Transverse colon (tissue), 4 donors: ENCODE data around the gene FAM180A. TPM values are rescaled to one million over a fixed set of nuclear protein-coding genes. Genes with fewer than 3 reads are reported as not detected.

ENCODE experiments used
- DNase-seq: peaks from one replicate; pipeline ENCODE4 v3.0.0-alpha.2; 2019
- H3K27ac ChIP-seq, 4 donors: fragments of 200-600 bp; sonication (generic); 2 replicates each; pipeline ENCODE4 v1.5.1; 2016 to 2018; ENCODE audit warnings: inconsistent platforms in 4 of 4
- H3K27me3 ChIP-seq: fragments of 200-600 bp; sonication (generic); 2 replicates; pipeline ENCODE4 v1.5.1; 2017; ENCODE audit warnings: inconsistent platforms
- H3K36me3 ChIP-seq, 4 donors: fragments of 200-600 bp; sonication (generic); 2 replicates each; pipeline ENCODE4 v1.5.1; 2017 to 2019; ENCODE audit warnings: inconsistent platforms in 4 of 4
- H3K4me1 ChIP-seq, 4 donors: fragments of 200-600 bp; sonication (generic); 2 replicates each; pipeline ENCODE4 v1.5.1; 2017 to 2020; ENCODE audit warnings: inconsistent platforms in 4 of 4
- H3K4me3 ChIP-seq, 4 donors: fragments of 200-600 bp; sonication (generic); 1 replicate in 1 of 4; 2 replicates in 3 of 4; pipeline versions ENCODE4 v1.5.1 to v1.6.1; 2017 to 2019; ENCODE audit warnings: inconsistent platforms in 4 of 4
- H3K9me3 ChIP-seq, 2 donors: fragments of 200-600 bp; sonication (generic); 2 replicates each; pipeline ENCODE4 v1.5.1; 2017 to 2019; ENCODE audit warnings: inconsistent platforms in 2 of 2
- EP300 ChIP-seq: sonication (generic); formaldehyde crosslinking; IDR thresholded peaks from one replicate; pipeline ENCODE4 v1.6.1; 2017; ENCODE audit warnings: antibody characterized with exemption, low read depth
- POLR2A ChIP-seq: fragments of 450-650 bp; IDR thresholded peaks from one replicate; pipeline ENCODE4 v1.6.1; 2016; ENCODE audit warnings: antibody characterized with exemption, mild to moderate bottlenecking, moderate library complexity
- POLR2AphosphoS5 ChIP-seq, 3 donors: sonication (generic); formaldehyde crosslinking; IDR thresholded peaks; one replicate each; pipeline ENCODE4 v1.6.1; 2016; ENCODE audit warnings: antibody characterized with exemption in 3 of 3
- WGBS, 2 donors: methylation state at CpG; one replicate each; pipeline ENCODE4 v1.1.5; 2018; ENCODE audit warnings: low coverage in 1 of 2; 5-methylcytosine and 5-hydroxymethylcytosine counted together
- in situ Hi-C, 4 donors: fragments of 200-750 bp; cut with MboI; loops; one replicate each; pipeline versions ENCODE4 v1.15.0 to v1.15.1; 2017; ENCODE audit warnings: low sequenced_read_pairs in 3 of 4, low pct_ligation_motif_present in 1 of 4, low pct_unique_long_range_greater_than_20kb in 1 of 4
- intact Hi-C: fragments of 100-400 bp; cut with DNase I; formaldehyde crosslinking; loops from one replicate; pipeline ENCODE4 v1.15.1; 2023; ENCODE audit warnings: low total_unique reads
- total RNA-seq, 4 donors: library from RNA; depleted of rRNA; stranded (reverse); fragments of >200 nt; gene quantifications; one replicate each; pipeline ENCODE4 v1.1.0, GENCODE V29; 2016
- TF ChIP-seq, protein P1 (sequence below), 5 experiments: fragments of 200-600 bp in 3 of 5; fragments of 450-650 bp in 2 of 5; sonication (generic) in 3 of 5; IDR thresholded peaks; 1 replicate in 2 of 5; 2 replicates in 3 of 5; pipeline ENCODE4 v1.5.1; 2016 to 2017; ENCODE audit warnings: antibody characterized with exemption in 5 of 5, inconsistent platforms in 3 of 5, mild to moderate bottlenecking in 2 of 5, moderate library complexity in 1 of 5

The FAM180A gene
- total RNA-seq, 4 donors from 2014 or later, result 1.2 to 3.8 TPM; not detected in 2

DNA sequence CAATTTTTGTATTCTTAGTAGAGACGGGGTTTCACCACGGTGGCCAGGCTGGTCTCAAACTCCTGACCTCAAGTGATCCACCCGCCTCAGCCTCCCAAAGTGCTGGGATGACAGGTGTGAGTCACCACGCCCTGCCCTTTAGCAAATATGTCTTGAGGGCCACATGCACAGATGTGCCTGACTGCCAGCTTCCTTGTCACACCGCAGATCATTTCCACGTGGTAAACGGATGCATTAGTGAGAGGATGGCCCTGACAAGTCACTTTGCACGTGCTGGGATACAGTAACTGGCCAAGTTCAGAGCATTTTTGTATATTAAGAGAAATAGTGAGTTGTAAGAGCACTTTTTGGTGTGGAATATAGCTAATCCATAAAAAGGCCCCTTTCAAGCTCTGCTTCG is 44.3 kb upstream of the FAM180A start:
- H3K4me3 ChIP-seq, result no peak overlapping the region
- in situ Hi-C loops, result no loop called here
- no peaks in the 10 kb centered on the region for H3K9me3 ChIP-seq
- no peak for DNase-seq
- TF ChIP-seq POLR2AphosphoS5 (IDR thresholded peaks at IDR 0.05), result no peak
- TF ChIP-seq EP300, result no peak
- no peak for TF ChIP-seq POLR2A
- TF ChIP-seq, protein P1, sequence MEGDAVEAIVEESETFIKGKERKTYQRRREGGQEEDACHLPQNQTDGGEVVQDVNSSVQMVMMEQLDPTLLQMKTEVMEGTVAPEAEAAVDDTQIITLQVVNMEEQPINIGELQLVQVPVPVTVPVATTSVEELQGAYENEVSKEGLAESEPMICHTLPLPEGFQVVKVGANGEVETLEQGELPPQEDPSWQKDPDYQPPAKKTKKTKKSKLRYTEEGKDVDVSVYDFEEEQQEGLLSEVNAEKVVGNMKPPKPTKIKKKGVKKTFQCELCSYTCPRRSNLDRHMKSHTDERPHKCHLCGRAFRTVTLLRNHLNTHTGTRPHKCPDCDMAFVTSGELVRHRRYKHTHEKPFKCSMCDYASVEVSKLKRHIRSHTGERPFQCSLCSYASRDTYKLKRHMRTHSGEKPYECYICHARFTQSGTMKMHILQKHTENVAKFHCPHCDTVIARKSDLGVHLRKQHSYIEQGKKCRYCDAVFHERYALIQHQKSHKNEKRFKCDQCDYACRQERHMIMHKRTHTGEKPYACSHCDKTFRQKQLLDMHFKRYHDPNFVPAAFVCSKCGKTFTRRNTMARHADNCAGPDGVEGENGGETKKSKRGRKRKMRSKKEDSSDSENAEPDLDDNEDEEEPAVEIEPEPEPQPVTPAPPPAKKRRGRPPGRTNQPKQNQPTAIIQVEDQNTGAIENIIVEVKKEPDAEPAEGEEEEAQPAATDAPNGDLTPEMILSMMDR (IDR thresholded peaks at IDR 0.05), result no peak
- intact Hi-C loops, result no loop called here
- H3K27me3 ChIP-seq, result no peaks in the 10 kb centered on the region
- H3K36me3 ChIP-seq, result no peaks in the 10 kb centered on the region
- peaks cover 0 to 7% (median 0%) of the 10 kb centered on the region in 4 donors for H3K4me1 ChIP-seq
- 50 to 75% methylated on average over 1 to 9 of the region's 9 CpGs for WGBS, 2 donors
- no peak overlapping the region for H3K27ac ChIP-seq

DNA sequence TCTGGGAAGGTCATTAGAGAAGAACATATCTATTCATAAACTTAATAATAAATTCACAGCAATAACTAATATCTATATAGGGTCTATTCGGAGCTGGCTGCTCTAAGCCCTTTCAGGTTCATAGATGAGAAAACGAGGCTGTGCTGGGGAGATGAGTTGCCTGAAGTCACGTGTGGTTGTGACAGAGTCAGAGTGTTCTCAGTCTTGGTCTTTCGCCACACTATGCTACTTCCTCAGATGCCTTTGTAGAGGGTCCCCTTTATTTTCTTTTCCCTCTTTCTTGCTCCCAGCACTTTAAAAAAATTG is 43.7 kb upstream of the FAM180A start:
- Histone ChIP-seq H3K4me1 (peaks cover 0 to 7% (median 0%) of the 10 kb centered on the region in 4 donors), H3K27me3 (no peaks in the 10 kb centered on the region), H3K4me3 (no peak overlapping the region), H3K9me3 (no peaks in the 10 kb centered on the region), H3K36me3 (no peaks in the 10 kb centered on the region), H3K27ac (no peak overlapping the region)
- 73 to 100% methylated on average over 1 to 4 of the region's 4 CpGs for WGBS, 2 donors
- in situ Hi-C loops, result no loop called here
- intact Hi-C loops, result no loop called here
- no peak for DNase-seq
- TF ChIP-seq, protein P1 (IDR thresholded peaks at IDR 0.05), result no peak
- TF ChIP-seq POLR2A, result no peak
- no peak for TF ChIP-seq EP300
- no peak for TF ChIP-seq POLR2AphosphoS5 (IDR thresholded peaks at IDR 0.05)

DNA sequence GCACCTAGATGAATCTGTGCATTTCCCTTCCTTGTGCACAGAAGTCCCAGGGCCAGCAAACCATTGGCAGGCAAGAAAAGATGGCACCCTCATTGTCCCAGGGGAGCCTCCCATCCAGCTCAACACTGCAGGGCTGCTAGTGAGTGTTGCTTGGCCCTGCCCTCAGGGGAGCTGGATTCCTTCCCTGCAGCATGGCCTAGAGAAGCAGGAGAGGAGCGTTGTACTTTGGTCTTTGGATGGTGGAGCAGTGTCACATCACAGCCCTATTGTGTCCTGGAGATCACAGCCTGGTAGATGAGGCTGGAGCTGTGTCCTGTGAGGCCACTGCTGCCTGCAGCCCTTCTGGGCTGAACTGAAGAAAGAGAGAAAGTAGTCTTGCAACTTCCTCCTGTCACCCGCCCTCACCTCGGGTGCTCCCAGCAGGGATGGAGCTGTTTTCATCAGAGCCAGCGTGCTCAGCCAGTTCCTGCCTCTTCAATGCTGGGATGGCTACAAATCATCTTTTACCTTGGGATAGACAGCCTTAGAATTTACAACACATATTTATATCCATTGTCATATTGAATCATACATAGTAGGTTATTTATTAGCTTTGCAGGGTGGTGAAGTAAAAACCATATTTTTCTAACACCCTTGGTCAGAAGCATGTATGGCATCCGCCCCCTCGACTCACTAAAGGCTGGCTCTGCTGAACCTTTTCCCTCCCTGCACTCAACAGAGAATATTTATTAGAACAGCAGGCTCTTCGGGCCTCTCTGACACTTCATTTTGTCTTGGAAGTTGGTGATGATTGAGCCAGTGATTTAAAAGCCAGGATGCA is 43.1 kb upstream of the FAM180A start:
- Histone ChIP-seq H3K36me3 (no peaks in the 10 kb centered on the region), H3K27ac (no peak overlapping the region), H3K4me1 (peaks cover 0 to 7% (median 0%) of the 10 kb centered on the region in 4 donors), H3K9me3 (no peaks in the 10 kb centered on the region), H3K27me3 (no peaks in the 10 kb centered on the region), H3K4me3 (no peak overlapping the region)
- in situ Hi-C loops (no loop called here), intact Hi-C loops (no loop called here)
- no peak for TF ChIP-seq POLR2A
- TF ChIP-seq, protein P1 (IDR thresholded peaks at IDR 0.05), result no peak
- no peak for TF ChIP-seq POLR2AphosphoS5 (IDR thresholded peaks at IDR 0.05)
- no peak for TF ChIP-seq EP300
- WGBS, 2 donors, result 68 to 90% methylated on average over 2 to 7 of the region's 7 CpGs
- no peak for DNase-seq

DNA sequence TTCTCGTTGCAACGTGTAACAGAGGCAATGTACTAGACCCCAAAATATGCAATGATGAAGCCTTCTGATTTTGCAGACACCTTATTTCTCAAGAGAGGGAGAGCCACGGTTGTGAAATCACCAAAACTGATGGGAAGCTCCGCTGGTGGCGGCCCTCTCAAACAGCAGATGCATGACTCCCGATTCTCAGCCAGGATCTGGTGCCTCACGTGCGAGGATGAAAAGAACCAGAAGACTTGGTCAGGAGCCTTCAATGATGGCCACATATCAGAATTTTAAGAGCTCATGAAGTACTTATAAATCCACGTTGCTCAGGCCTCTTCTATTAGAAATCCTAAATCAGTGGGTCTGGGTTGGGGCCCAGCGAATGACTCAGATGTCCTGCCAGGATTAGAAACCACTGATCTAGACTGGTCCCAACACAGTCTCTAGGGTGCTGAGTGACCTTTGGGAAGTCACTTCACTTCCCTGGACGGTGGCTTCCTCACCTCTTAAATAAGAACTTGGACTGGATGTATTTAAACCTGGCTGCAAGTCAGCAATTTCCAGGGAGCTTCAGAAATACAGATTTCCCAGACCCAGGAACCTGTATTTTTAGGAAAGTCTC is 41.9 kb upstream of the FAM180A start:
- Histone ChIP-seq H3K9me3 (no peaks in the 10 kb centered on the region), H3K4me3 (no peak overlapping the region), H3K27ac (no peak overlapping the region), H3K27me3 (no peaks in the 10 kb centered on the region), H3K4me1 (no peaks in the 10 kb centered on the region), H3K36me3 (no peaks in the 10 kb centered on the region)
- WGBS, 2 donors, result 89% methylated on average over 11 of the region's 11 CpGs; no CpG with 5 or more reads in 1 of the 2 donors
- in situ Hi-C loops, result no loop called here
- TF ChIP-seq, protein P1 (IDR thresholded peaks at IDR 0.05), result no peak
- TF ChIP-seq POLR2AphosphoS5 (IDR thresholded peaks at IDR 0.05) (no peak), EP300 (no peak), POLR2A (no peak)
- no peak for DNase-seq
- intact Hi-C loops, result no loop called here
